Raji (cell line): ENCODE results near the gene AGPAT3.

Experiments
- POLR2A ChIP-seq: IDR thresholded peaks from 2 replicates; pipeline ENCODE4 v1.6.1; 2011; ENCODE audit warnings: low read depth, low read length, control low read depth; ENCODE audit not compliant: insufficient read depth

The AGPAT3 gene

GRCh38 chr21:43981151-43981870, 116.3 kb downstream of the AGPAT3 start:
- TF ChIP-seq POLR2A, result no peak

GRCh38 chr21:43981871-43982210, 116.8 kb downstream of the AGPAT3 start:
- no peak for TF ChIP-seq POLR2A

GRCh38 chr21:43982489-43983078, 117.6 kb downstream of the AGPAT3 start:
- no peak for TF ChIP-seq POLR2A

- TF ChIP-seq POLR2A, result no peak
Measured at GRCh38 chr21:43983390-43983789, 118.4 kb downstream of the AGPAT3 start.

GRCh38 chr21:43983860-43984420, 118.9 kb downstream of the AGPAT3 start:
- no peak for TF ChIP-seq POLR2A

GRCh38 chr21:43984905-43985689, 120.1 kb downstream of the AGPAT3 start:
- TF ChIP-seq POLR2A, result no peak

DNA sequence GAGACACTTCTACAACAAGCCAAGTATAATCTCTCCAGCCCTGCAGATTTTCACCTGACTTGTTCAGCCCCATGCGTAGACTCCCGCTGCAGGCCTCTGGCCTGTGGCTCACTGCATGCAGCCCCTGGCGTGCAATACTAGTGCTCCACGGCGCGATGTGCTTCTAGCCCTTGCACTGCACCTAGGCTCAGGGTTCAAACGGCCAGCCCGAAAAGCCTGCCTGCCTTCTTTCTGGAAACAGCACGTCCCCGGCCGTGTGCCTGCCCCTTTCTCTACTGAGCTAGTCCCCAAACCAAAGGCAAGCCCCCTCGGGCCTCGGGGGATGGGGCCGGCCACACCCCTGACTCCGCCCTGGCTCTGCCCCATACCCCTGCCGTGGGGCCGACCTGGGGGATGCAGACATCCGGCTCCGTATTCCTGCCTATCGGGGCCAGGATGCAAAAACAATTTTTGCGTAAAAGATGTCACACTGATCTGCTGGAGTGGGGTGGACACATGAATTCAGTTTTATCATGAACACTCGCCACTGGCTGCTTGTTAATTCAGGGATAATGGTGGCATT, 120.7 kb downstream of the AGPAT3 start:
- TF ChIP-seq POLR2A, result no peak

GRCh38 chr21:43986544-43987451, 121.8 kb downstream of the AGPAT3 start:
- no peak for TF ChIP-seq POLR2A

DNA sequence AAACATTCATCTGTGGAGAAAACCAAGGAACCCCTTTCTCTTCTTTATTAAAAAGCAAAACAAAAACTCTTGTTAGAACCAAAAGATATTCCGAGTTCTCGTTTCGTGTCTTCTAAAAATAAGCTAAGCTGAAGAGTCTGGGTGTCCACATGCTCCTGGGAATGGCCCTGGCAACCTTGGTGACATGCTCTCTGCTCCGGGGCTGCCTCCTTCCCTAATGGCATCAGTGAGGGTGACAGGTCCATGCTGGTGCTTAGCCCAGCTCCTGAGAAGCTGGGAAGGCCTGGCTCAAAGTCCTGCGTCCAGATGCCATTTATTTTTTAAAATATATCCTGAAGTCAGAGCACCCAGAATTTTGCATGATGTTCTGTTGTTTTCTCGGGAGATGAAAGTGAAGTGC, 122.5 kb downstream of the AGPAT3 start:
- no peak for TF ChIP-seq POLR2A

DNA sequence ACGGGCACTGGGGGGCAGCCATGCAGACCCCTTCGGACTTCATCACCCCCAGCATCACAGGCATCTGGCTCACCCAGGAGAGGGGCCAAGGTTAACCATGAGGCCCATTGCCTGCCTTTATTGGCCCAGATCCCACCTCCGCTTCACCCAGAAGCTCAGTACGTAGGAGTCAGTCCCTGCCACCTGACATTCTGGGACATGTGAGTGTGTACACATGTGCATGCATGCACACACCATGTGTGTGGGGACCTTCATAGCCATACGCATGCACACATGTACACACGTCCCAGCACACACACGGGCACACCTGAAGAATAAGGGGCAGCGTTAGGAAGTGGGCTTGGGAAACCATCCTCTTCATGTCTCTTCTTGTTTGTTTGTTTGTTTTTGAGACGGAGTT, 123.0 kb downstream of the AGPAT3 start:
- TF ChIP-seq POLR2A, result no peak

DNA sequence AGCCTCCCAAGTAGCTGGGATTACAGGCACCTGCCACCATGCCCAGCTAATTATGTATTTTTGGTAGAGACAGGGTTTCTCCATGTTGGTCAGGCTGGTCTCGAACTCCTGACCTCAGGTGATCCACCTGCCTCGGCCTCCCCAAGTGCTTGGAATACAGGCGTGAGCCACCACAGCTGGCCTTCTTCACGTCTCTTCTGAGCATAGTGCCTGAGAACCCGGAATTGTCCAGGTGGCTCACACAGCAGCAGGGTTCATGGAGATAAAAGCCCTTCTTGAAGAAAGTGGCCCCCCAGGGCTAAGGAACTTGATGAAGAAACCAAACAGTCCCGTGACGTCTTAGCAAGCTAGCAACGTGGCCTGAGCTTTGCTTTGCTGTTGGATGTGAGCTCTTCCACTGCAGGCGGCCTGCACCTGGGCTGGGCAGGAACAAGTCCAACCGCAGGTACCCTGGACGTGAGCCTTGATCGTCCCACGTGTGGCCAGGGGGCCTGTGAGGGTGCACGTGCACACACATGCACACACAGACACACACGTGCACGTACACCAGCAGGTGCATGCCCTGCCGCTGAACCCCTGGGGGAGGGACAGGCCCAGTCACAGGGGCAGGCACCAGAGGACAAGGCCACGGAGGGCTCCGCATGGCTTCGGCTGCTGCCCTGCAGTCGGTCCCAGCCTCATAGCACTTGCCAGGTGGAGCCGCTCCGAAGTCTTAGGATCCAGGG, 123.6 kb downstream of the AGPAT3 start:
- TF ChIP-seq POLR2A, result no peak

DNA sequence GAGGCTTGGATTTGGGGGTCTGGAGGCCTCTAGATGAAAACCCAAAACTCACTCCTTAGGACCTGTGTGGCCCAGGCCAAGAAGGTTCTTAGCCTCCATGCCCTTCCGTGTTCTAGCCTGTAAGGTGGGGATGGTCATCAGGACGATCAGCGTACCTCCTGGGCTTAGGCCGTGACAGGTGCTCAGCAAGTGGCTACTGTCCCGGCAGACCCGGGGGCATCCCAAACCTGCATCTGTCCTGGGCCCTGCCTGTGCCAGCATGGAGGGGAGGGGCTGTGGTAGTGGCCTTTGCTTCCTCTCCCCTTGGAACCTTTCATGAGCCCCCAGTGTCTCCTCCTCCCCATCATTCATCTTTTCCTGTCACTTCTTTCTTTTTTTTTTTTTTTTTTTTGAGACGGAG, 124.4 kb downstream of the AGPAT3 start:
- TF ChIP-seq POLR2A, result no peak

DNA sequence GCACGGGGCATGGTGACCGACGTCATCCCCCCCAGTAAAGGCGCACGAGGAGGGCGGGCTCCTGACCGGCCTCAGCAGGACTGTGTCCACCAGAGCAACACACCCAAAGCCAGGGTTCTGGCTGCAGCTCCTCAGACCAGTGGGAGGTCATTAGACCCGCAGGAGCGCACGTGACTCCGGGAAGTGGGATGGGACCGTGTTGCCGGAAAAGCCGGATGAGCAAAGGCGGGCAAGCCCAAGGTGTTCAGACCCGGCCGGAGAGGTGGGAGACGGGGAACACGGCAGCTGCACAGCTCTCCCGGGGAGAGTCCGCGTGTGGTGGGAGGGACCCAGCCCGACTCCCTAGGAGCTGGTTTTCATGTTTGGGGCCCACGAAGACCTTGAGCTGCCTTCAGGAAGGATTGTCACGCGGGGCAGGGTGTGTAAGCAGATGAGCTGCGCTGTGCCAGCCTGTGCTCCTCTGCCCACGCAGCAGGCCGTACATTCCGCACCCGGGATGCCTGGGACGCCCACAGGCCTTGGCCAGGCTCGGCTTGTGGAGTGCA, 126.5 kb downstream of the AGPAT3 start:
- no peak for TF ChIP-seq POLR2A

DNA sequence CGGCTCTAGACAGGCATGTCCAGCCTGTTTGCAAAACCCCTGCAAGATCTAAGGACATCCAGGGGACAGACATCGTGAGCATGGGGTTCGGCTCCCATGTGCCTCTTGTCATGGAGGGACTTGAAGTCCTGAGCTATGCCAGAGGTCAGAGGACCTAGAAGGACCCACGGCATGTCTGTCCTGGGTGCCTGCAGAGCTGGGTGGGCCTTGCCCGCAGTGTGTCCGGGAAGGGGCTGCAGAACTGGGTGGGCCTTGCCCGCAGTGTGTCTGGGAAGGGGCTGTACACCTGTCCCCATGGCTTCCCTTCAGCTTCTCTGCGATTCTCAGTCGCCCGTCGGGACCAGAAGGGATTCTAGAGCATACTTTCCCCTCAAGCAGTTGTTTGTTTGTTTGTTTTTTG, 127.1 kb downstream of the AGPAT3 start:
- TF ChIP-seq POLR2A, result no peak

DNA sequence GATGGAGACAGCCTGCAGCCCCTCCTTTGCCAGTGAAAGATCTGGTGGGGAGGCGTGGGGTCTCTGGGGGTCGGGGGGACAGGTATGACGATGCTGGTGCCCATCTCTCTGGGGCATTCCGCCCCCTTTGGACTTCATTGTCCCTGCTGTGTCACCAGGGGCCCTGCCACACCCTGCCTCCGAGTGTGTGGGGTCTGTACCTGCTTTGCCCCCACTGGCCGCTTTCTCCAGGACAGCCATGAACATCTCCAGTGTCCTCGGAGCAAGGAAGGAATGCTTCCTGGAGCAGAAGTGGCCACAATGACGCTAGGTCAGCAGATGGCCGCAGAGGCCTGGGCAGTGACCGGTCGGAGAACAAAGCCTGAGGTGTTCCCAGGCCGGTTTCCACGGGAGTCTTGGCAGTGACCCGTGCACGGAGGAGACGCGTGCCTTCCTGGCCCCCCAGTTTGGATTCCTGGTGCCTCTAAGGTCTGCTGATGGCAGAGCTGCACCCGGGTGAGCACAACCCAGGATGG, 128.5 kb downstream of the AGPAT3 start:
- no peak for TF ChIP-seq POLR2A
